HG02938 (cell line): ENCODE results near the gene LGALS7.

Experiments used
- ATAC-seq: cut with Tn5 transposase; IDR thresholded peaks from one replicate; pipeline ENCODE4 v1.9.1; 2021; ENCODE audit warnings: mild to moderate bottlenecking, moderate library complexity; ENCODE audit not compliant: unreplicated experiment

Gene LGALS7

DNA sequence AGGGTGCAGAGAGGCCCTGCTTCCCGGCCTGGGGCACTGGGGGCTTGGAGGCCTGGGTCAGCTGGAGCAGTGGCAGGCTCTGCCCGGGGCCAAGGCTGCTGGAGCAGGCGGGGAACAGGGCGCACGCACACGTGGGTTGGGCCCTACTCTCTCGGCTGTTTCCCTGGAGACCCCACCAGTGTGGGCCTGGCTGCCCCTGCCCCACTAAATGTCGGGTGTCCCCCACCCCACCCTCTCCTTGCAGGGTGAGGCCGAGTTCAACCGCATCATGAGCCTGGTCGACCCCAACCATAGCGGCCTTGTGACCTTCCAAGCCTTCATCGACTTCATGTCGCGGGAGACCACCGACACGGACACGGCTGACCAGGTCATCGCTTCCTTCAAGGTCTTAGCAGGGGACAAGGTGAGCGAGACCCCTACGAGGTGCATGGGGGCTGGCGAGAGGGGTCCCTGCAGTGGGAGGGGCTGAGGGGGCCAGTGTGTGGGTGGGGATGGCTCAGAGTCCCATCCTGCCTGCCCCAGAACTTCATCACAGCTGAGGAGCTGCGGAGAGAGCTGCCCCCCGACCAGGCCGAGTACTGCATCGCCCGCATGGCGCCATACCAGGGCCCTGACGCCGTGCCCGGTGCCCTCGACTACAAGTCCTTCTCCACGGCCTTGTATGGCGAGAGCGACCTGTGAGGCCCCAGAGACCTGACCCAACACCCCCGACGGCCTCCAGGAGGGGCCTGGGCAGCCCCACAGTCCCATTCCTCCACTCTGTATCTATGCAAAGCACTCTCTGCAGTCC lies 44.4 kb downstream of the LGALS7 start:
- ATAC-seq: no peak

GRCh38 chr19:38727868-38728660 lies 45.3 kb downstream of the LGALS7 start:
- ATAC-seq: no peak

- no peak for ATAC-seq
These were observed 45.9 kb downstream of the LGALS7 start for GRCh38 chr19:38727306-38727867.

DNA sequence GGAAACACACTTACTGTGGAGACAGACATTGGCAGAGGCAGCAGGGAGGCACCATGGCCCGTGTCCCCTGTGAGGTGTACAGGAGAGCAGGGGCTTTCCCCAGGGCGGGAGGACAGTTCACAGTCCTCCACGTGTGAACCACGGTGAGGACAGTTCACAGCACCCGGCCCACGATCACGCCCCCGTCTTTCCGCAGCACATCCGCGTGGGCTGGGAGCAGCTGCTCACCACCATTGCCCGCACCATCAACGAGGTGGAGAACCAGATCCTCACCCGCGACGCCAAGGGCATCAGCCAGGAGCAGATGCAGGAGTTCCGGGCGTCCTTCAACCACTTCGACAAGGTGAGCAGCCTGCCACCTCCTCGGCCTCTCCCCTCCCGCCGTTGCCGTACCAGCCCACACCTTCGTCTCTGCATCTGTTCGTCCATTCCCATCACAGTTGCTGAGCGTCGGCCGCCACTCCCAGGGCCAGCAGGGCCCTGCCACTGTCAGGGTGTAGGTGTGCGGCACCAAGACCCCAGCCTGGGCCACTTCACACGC lies 46.5 kb downstream of the LGALS7 start:
- ATAC-seq: no peak

DNA sequence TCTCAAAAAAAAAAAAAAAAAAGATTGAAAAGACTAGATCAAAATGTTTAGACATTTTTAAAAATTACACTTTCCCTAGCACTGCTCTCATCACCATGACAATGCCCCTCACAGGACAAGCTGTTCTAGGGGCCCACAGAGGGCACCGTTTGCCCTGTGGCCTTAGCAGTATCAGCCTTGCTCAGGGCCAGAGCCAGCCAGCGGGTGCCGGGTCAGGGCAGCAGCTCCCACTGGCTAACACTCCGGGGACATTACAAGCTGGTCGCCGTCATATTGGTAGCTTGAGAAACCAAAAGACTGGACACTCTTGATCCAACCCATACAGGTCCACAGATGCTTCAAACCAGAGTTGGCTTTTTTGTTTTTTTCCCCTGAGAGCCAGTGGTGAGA lies 47.0 kb downstream of the LGALS7 start:
- no peak for ATAC-seq

DNA sequence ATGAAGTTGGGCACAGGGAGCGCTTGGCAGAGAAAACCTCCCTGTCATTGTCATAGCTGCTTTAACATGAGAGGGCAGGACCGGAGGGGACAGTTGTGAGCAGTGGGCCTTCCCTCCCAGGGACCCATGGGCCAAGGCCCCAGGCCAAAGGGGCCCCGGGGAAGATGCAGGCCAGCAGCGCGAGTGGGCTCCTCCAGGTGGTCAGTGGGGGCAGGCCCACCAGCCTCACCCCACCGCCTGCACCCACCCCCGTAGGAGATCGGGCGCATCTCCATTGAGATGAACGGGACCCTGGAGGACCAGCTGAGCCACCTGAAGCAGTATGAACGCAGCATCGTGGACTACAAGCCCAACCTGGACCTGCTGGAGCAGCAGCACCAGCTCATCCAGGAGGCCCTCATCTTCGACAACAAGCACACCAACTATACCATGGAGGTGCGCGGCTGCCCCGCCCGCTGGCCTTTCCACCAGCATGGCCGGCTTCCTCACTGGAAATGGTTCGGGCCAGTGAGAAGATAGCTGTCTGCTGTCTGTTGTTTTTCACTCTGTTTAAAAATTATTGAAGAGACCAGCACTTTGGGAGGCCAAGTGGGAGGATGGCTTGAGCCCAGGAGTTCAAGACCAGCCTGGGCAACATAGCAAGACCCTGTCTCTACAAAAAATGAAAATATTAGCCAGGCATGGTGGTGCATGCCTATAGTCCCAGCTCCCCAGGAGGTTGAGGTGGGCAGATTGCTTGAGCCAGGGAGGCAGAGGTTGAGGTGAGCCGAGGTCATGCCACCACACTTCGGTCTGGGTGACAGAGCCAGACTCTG lies 47.6 kb downstream of the LGALS7 start:
- ATAC-seq: no peak

- ATAC-seq: no peak
These were observed 49.1 kb downstream of the LGALS7 start for GRCh38 chr19:38723990-38724854.

GRCh38 chr19:38723606-38723965 lies 49.7 kb downstream of the LGALS7 start:
- no peak for ATAC-seq

GRCh38 chr19:38722947-38723605 lies 50.2 kb downstream of the LGALS7 start:
- ATAC-seq: no peak

- ATAC-seq: no peak
These were observed 51.1 kb downstream of the LGALS7 start for GRCh38 chr19:38721979-38722773.

DNA sequence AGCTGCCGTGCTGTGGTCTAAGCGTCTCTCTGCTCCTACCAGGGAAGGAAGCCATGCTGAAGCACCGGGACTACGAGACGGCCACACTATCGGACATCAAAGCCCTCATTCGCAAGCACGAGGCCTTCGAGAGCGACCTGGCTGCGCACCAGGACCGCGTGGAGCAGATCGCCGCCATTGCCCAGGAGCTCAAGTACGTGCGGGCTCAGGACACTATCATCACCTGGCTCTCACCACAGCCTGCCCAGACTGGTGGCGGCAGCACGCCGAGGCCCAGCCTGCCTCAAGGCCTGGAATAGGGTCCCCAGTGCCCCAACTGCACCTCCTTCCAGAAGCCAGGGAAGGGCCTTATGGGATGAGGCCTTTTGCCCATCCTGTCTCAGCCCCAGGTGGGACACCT lies 51.8 kb downstream of the LGALS7 start:
- ATAC-seq: no peak
